C4-2B (cell line): ENCODE measurements around the gene MROH7.

Source experiments
- H3K27ac ChIP-seq: fragments of 450-650 bp; 2 replicates; pipeline ENCODE4 v1.5.1; 2017
- CTCF ChIP-seq: fragments of 450-650 bp; conservative IDR thresholded peaks from 2 replicates; pipeline ENCODE4 v1.5.1; 2017; ENCODE audit warnings: mild to moderate bottlenecking
- ZFX ChIP-seq: fragments of 450-650 bp; IDR thresholded peaks from 2 replicates; pipeline ENCODE4 v1.6.1; 2017

The MROH7 gene

GRCh38 chr1:54610601-54611580, 30.7 kb upstream of the MROH7 start:
- no peak for TF ChIP-seq CTCF
- H3K27ac ChIP-seq: no peak overlapping the region

GRCh38 chr1:54611621-54612020, 30.0 kb upstream of the MROH7 start:
- TF ChIP-seq CTCF: no peak
- no peak for TF ChIP-seq ZFX
- no peak overlapping the region for H3K27ac ChIP-seq

GRCh38 chr1:54614024-54614423, 27.6 kb upstream of the MROH7 start:
- TF ChIP-seq ZFX (no peak), CTCF (no peak)
- H3K27ac ChIP-seq: no peak overlapping the region

- no peak for TF ChIP-seq ZFX
- no peak for TF ChIP-seq CTCF
- no peak overlapping the region for H3K27ac ChIP-seq
Observed at GRCh38 chr1:54614563-54614962, 27.0 kb upstream of the MROH7 start.

GRCh38 chr1:54615531-54616279, 25.9 kb upstream of the MROH7 start:
- no peak for TF ChIP-seq ZFX
- no peak for TF ChIP-seq CTCF
- no peak overlapping the region for H3K27ac ChIP-seq

- H3K27ac ChIP-seq: no peak overlapping the region
- TF ChIP-seq CTCF: no peak
- TF ChIP-seq ZFX: no peak
Observed at GRCh38 chr1:54619749-54620148, 21.8 kb upstream of the MROH7 start.
